Measurements from ENCODE around the gene LZTR1. TPM values are rescaled to one million over a fixed set of nuclear protein-coding genes. Genes with fewer than 3 reads are reported as not detected.

The LZTR1 gene
- total and polyA plus RNA-seq, 2 donors from 2014 or later = 24.3 to 66.4 TPM

DNA sequence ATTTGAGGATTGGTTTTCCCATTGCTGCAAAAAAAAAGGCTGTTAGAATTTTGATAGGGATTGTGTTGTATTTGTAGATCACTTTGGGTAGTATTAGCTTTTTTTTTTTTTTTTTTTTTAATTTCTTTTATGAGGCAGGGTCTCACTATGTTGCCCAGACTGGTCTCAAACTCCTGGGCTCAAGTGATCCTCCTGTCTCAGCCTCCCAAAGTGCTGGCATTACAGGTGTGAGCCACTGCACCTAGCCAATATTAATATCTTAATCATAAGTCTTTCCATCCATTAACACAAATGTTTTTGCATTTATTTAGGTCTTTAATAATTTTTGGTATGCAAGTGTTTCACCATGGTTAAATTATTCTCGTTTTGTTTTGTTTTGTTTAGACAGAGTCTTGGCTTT is 38.1 kb upstream of the LZTR1 start:
- FAIRE-seq = no peak
- no peaks in the 10 kb centered on the region for H3K36me3 ChIP-seq (ENCODE audit: control insufficient read depth in 2 of 3, insufficient read depth in 3 of 3, low read length in 3 of 3)
- no peak overlapping the region for H3K4me3 ChIP-seq (ENCODE audit: low read length in 3 of 3)

DNA sequence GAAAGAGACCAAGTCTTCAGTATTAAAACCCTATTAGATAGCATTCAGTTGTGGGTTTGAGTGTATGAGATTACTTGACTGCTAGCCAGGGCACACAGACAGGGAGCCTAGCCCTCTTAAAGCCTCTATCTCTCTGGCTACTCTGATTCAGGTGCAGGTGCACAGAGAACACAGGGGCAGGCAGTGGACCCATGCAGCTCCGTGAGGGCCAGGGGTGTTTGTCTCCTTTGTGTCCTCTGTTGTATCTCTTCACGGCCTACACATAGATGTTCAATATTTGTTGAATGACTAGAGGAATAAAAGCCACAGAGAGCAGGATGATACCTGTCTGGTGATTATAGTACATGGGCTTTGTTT is 36.5 kb upstream of the LZTR1 start:
- peaks cover under 1 to 7% (median 2%) of the 10 kb centered on the region in 3 donors for H3K36me3 ChIP-seq (ENCODE audit: control insufficient read depth in 2 of 3, insufficient read depth in 3 of 3, low read length in 3 of 3)
- intact Hi-C loops (cut with DNase I) = no loop called here
- no peak for FAIRE-seq
- no peaks in the 10 kb centered on the region for H3K9me3 ChIP-seq (ENCODE audit: control insufficient read depth in 2 of 3, insufficient read depth in 1 of 3, low read length in 3 of 3)
- no peaks in the 10 kb centered on the region for H3K27me3 ChIP-seq (ENCODE audit: control insufficient read depth, insufficient read depth, low read length)
- no peak overlapping the region for H3K27ac ChIP-seq (ENCODE audit: low read depth in 2 of 2, low read length in 2 of 2)
- TF ChIP-seq, protein P1, sequence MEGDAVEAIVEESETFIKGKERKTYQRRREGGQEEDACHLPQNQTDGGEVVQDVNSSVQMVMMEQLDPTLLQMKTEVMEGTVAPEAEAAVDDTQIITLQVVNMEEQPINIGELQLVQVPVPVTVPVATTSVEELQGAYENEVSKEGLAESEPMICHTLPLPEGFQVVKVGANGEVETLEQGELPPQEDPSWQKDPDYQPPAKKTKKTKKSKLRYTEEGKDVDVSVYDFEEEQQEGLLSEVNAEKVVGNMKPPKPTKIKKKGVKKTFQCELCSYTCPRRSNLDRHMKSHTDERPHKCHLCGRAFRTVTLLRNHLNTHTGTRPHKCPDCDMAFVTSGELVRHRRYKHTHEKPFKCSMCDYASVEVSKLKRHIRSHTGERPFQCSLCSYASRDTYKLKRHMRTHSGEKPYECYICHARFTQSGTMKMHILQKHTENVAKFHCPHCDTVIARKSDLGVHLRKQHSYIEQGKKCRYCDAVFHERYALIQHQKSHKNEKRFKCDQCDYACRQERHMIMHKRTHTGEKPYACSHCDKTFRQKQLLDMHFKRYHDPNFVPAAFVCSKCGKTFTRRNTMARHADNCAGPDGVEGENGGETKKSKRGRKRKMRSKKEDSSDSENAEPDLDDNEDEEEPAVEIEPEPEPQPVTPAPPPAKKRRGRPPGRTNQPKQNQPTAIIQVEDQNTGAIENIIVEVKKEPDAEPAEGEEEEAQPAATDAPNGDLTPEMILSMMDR (IDR thresholded peaks at IDR 0.05; ENCODE audit: borderline replicate concordance, extremely low read depth, insufficient read depth) = no peak
- DNase-seq = peak in 1 of 5 donors; percentile 8
- no peak overlapping the region for H3K4me3 ChIP-seq (ENCODE audit: low read length in 3 of 3)
- peaks cover 0 to 14% (median 8%) of the 10 kb centered on the region in 3 donors for H3K4me1 ChIP-seq (ENCODE audit: control insufficient read depth in 2 of 3, insufficient read depth in 2 of 3, low read depth in 1 of 3, low read length in 3 of 3)
- no peak overlapping the region for H3K9ac ChIP-seq (ENCODE audit: low read length in 3 of 3)

More for the DNA sequence above, 38.1 kb upstream of the LZTR1 start:
- DNase-seq = no peak
- no peak overlapping the region for H3K9ac ChIP-seq (ENCODE audit: low read length in 3 of 3)
- intact Hi-C loops (cut with DNase I) = no loop called here
- no peak overlapping the region for H3K27ac ChIP-seq (ENCODE audit: low read depth in 2 of 2, low read length in 2 of 2)
- TF ChIP-seq, protein P1 (IDR thresholded peaks at IDR 0.05; ENCODE audit: borderline replicate concordance, extremely low read depth, insufficient read depth) = no peak
- peaks cover 0 to 18% (median 10%) of the 10 kb centered on the region in 3 donors for H3K4me1 ChIP-seq (ENCODE audit: control insufficient read depth in 2 of 3, insufficient read depth in 2 of 3, low read depth in 1 of 3, low read length in 3 of 3)
- H3K9me3 ChIP-seq (ENCODE audit: control insufficient read depth in 2 of 3, insufficient read depth in 1 of 3, low read length in 3 of 3) = no peaks in the 10 kb centered on the region
- H3K27me3 ChIP-seq (ENCODE audit: control insufficient read depth, insufficient read depth, low read length) = no peaks in the 10 kb centered on the region

DNA sequence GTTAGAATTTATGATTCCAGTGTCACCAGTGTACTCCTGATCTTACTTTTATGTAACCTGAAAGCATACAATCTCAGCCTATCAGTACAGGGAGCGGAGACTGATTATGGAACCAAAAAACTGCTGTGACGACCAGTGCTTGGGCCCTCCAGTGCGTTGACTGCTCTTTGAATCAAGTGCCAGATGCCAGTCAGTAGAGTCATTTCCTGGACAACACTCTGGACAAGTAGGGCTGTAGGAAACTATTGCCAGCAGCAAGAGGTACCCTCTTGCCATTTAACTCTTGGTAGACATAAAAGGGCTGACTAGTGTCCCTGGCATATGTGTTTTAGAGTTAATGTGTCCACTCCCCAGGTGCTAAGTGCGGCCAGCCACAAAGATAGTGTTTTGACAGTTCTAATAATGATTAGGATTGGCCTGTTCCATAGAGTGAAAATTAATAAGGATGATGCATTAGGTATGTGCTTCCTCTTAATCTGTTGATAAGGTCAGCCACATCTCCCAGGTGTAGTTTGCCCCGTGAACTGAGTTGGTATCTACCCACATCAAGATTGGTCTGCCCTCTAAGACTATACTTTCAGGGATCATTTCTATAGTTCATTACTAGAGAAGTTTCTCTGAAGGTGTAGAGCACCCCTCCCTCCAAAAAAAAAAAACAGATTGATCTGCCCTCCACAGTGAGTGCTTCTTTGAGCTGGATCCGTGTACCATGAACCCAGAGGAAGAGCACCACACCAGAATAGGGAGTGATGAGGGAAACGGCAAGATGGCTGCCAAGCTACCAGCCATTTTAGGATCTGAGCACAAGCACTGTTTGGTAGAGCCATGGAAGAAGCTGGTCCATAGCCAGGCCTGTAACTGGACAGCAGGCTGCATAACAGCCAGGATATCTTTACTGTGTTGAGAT is 35.8 kb upstream of the LZTR1 start:
- no peak overlapping the region for H3K4me3 ChIP-seq (ENCODE audit: low read length in 3 of 3)
- no peaks in the 10 kb centered on the region for H3K27me3 ChIP-seq (ENCODE audit: control insufficient read depth, insufficient read depth, low read length)
- intact Hi-C loops (cut with DNase I) = no loop called here
- no peak overlapping the region for H3K9ac ChIP-seq (ENCODE audit: low read length in 3 of 3)
- FAIRE-seq = no peak
- no peak for DNase-seq
- H3K4me1 ChIP-seq (ENCODE audit: control insufficient read depth in 2 of 3, insufficient read depth in 2 of 3, low read depth in 1 of 3, low read length in 3 of 3) = peaks cover 0 to 17% (median 8%) of the 10 kb centered on the region in 3 donors
- H3K36me3 ChIP-seq (ENCODE audit: control insufficient read depth in 2 of 3, insufficient read depth in 3 of 3, low read length in 3 of 3) = peaks cover 6 to 7% (median 6%) of the 10 kb centered on the region in 3 donors
- no peaks in the 10 kb centered on the region for H3K9me3 ChIP-seq (ENCODE audit: control insufficient read depth in 2 of 3, insufficient read depth in 1 of 3, low read length in 3 of 3)
- TF ChIP-seq, protein P1 (IDR thresholded peaks at IDR 0.05; ENCODE audit: borderline replicate concordance, extremely low read depth, insufficient read depth) = no peak
- no peak overlapping the region for H3K27ac ChIP-seq (ENCODE audit: low read depth in 2 of 2, low read length in 2 of 2)

Data from kidney (tissue), 14 donors.